ENCODE data around the gene SEC14L3. TPM values are rescaled to one million over a fixed set of nuclear protein-coding genes. Genes with fewer than 3 reads are reported as not detected.

SEC14L3 gene
- total and polyA plus RNA-seq, 2 of the 13 experiments (the other 11 are each of a cell fraction or from before 2014, with no cell fraction given) = not detected

GRCh38 chr22:30502153-30502552 lies 30.3 kb upstream of the SEC14L3 start:
- Histone ChIP-seq H3K79me2 (ENCODE audit: insufficient read depth, low read length) (no peaks in the 10 kb centered on the region), H3K9ac (ENCODE audit: insufficient read depth, low read depth, low read length) (no peak overlapping the region), H4K20me1 (ENCODE audit: insufficient read depth, low read length) (no peaks in the 10 kb centered on the region), H3K27me3 (ENCODE audit: control insufficient read depth in 1 of 2, insufficient read depth in 2 of 2, low read length in 2 of 2) (no peaks in the 10 kb centered on the region), H3K4me2 (ENCODE audit: low read depth, low read length) (no peak overlapping the region), H3K27ac (ENCODE audit: extremely low read length, insufficient read depth, low read length) (no peak overlapping the region), H2AFZ (ENCODE audit: low read length) (no peak overlapping the region), H3K4me1 (ENCODE audit: insufficient read depth, low read length) (peaks cover 64% of the 10 kb centered on the region), H3K9me3 (ENCODE audit: low read length) (no peaks in the 10 kb centered on the region), H3K4me3 (replicated peaks in 1 of 3; ENCODE audit: insufficient read depth in 1 of 3, low read depth in 2 of 3, low read length in 3 of 3) (no peak overlapping the region), H3K36me3 (replicated peaks in 1 of 2; ENCODE audit: control insufficient read depth in 1 of 2, insufficient read depth in 2 of 2, low read length in 2 of 2) (no peaks in the 10 kb centered on the region)
- POLR2A ChIA-PET = no interaction called here
- CTCF ChIA-PET (ENCODE audit: low intra/inter-chr PET ratio, low total read pairs) = no interaction called here
- 0 out of 2 replicates have a peak, but pooled peaks have one; percentile 22 for TF ChIP-seq ADNP (CRISPR knock-in tag; IDR thresholded peaks at IDR 0.05)
- no peak for TF ChIP-seq PHF21A (CRISPR knock-in tag; IDR thresholded peaks at IDR 0.05)
- peak; percentile 54; the same call in 1 of the 2 replicates for TF ChIP-seq ZMYM3 (CRISPR knock-in tag; IDR thresholded peaks at IDR 0.05)
- TF ChIP-seq ZNF629 (CRISPR knock-in tag; conservative IDR thresholded peaks at IDR 0.05) = peak; percentile 95
- in situ Hi-C loops (cut with HindIII; ENCODE audit: extremely low pct_ligation_motif_present, low pct_unique_long_range_greater_than_20kb) (no loop called here), intact Hi-C loops (cut with micrococcal nuclease; ENCODE audit: unreplicated experiment) (no loop called here)
- ATAC-seq = no peak
- BruUV-seq (replicated peaks) = no TSS peak
- no peak for FAIRE-seq
- WGBS (ENCODE audit: low lambda C conversion rate) = 39% methylated on average over 4 of the region's 4 CpGs
- DNase-seq (ENCODE audit: low spot score) = no peak

- H3K4me2 ChIP-seq (ENCODE audit: low read depth, low read length) = no peak overlapping the region
- no peak for DNase-seq (ENCODE audit: low spot score)
- no peaks in the 10 kb centered on the region for H4K20me1 ChIP-seq (ENCODE audit: insufficient read depth, low read length)
- intact Hi-C loops (cut with micrococcal nuclease; ENCODE audit: unreplicated experiment) = no loop called here
- 77% methylated on average over 6 of the region's 6 CpGs for WGBS (ENCODE audit: low lambda C conversion rate)
- no peak overlapping the region for H3K9ac ChIP-seq (ENCODE audit: insufficient read depth, low read depth, low read length)
- H3K27ac ChIP-seq (ENCODE audit: extremely low read length, insufficient read depth, low read length) = no peak overlapping the region
- ChIA-PET POLR2A (no interaction called here), CTCF (ENCODE audit: low intra/inter-chr PET ratio, low total read pairs) (no interaction called here)
- no TSS peak for BruUV-seq (replicated peaks)
- no peak for TF ChIP-seq DBP (CRISPR knock-in tag; IDR thresholded peaks at IDR 0.05; ENCODE audit: not compliant biosample characterization)
- TF ChIP-seq MAX (IDR thresholded peaks at IDR 0.05) = no peak
- TF ChIP-seq FOXP4 (CRISPR knock-in tag; IDR thresholded peaks at IDR 0.05) = no peak
- TF ChIP-seq ZKSCAN1 (IDR thresholded peaks at IDR 0.05; ENCODE audit: low read length) = peak; percentile 78; the same call in 1 of the 2 replicates
- no peak for TF ChIP-seq FOXO1 (CRISPR knock-in tag; IDR thresholded peaks at IDR 0.05)
- no peak for TF ChIP-seq PTBP1 (IDR thresholded peaks at IDR 0.05; ENCODE audit: low read depth, low read length, poor library complexity, severe bottlenecking)
- TF ChIP-seq ZFX (CRISPR knock-in tag; IDR thresholded peaks at IDR 0.05; ENCODE audit: low read depth) = no peak
- TF ChIP-seq HNRNPUL1 (IDR thresholded peaks at IDR 0.05; ENCODE audit: low read depth, low read length) = no peak
- in situ Hi-C loops (cut with HindIII; ENCODE audit: extremely low pct_ligation_motif_present, low pct_unique_long_range_greater_than_20kb) = no loop called here
- peaks cover 53% of the 10 kb centered on the region for H3K4me1 ChIP-seq (ENCODE audit: insufficient read depth, low read length)
- H2AFZ ChIP-seq (ENCODE audit: low read length) = no peak overlapping the region
- peaks cover 0 to 10% of the 10 kb centered on the region in 2 experiments; a peak in 1 of 5 replicates for H3K27me3 ChIP-seq (ENCODE audit: control insufficient read depth in 1 of 2, insufficient read depth in 2 of 2, low read length in 2 of 2)
- no peak overlapping the region for H3K4me3 ChIP-seq (replicated peaks in 1 of 3; ENCODE audit: insufficient read depth in 1 of 3, low read depth in 2 of 3, low read length in 3 of 3)
- H3K79me2 ChIP-seq (ENCODE audit: insufficient read depth, low read length) = no peaks in the 10 kb centered on the region
- no peak for ATAC-seq
- no peaks in the 10 kb centered on the region for H3K9me3 ChIP-seq (ENCODE audit: low read length)
- no peaks in the 10 kb centered on the region for H3K36me3 ChIP-seq (replicated peaks in 1 of 2; ENCODE audit: control insufficient read depth in 1 of 2, insufficient read depth in 2 of 2, low read length in 2 of 2)
- no peak for FAIRE-seq
Measured at GRCh38 chr22:30500628-30501027, 28.8 kb upstream of the SEC14L3 start.

Measured in HepG2 (cell line).